Testis (tissue), 3 donors: ENCODE data around the gene DENND2A. TPM values are rescaled to one million over a fixed set of nuclear protein-coding genes. Genes with fewer than 3 reads are reported as not detected.

ENCODE experiments used
- DNase-seq: peaks from one replicate; pipeline ENCODE4 v3.0.0-alpha.2; 2019
- H3K27ac ChIP-seq, 2 donors: fragments of 200-600 bp; sonication (generic); one replicate each; pipeline ENCODE4 v1.5.1; 2019
- H3K27me3 ChIP-seq: fragments of 200-600 bp; sonication (generic); one replicate; pipeline ENCODE4 v1.5.1; 2019
- H3K36me3 ChIP-seq: fragments of 200-600 bp; sonication (generic); one replicate; pipeline ENCODE4 v1.5.1; 2017; ENCODE audit warnings: low read depth; ENCODE audit errors: missing control alignments
- H3K4me1 ChIP-seq: fragments of 200-600 bp; sonication (generic); one replicate; pipeline ENCODE4 v1.5.1; 2019
- H3K4me3 ChIP-seq, 2 donors: fragments of 200-600 bp; sonication (generic); one replicate each; pipeline ENCODE4 v1.5.1; 2017 to 2019
- H3K9me3 ChIP-seq: fragments of 200-600 bp; sonication (generic); one replicate; pipeline ENCODE4 v1.5.1; 2017
- CTCF ChIP-seq, 3 experiments: fragments of 450-650 bp in 2 of 3; fragments of 200-600 bp in 1 of 3; sonication (generic) in 1 of 3; IDR thresholded peaks; one replicate each; pipeline ENCODE4 v1.5.1; 2016 to 2019; ENCODE audit warnings: antibody characterized with exemption in 3 of 3, mild to moderate bottlenecking in 2 of 3, moderate library complexity in 1 of 3
- POLR2A ChIP-seq: fragments of 450-650 bp; IDR thresholded peaks from one replicate; pipeline ENCODE4 v1.6.1; 2017; ENCODE audit warnings: antibody characterized with exemption, mild to moderate bottlenecking, moderate library complexity
- WGBS, 2 donors: methylation state at CpG; one replicate each; pipeline ENCODE4 v1.1.5; 2018; 5-methylcytosine and 5-hydroxymethylcytosine counted together
- intact Hi-C: fragments of 100-400 bp; cut with DNase I; formaldehyde crosslinking; loops from one replicate; pipeline ENCODE4 v1.15.1; 2023; ENCODE audit warnings: low total_unique reads
- polyA plus RNA-seq: library from polyadenylated mRNA; stranded (reverse); fragments of 350-450 nt; fragmentation: Illumina TruSeq; extraction: RNeasy Lipid Tissue Mini Kit (QIAGEN cat#74804); gene quantifications from one replicate; pipeline ENCODE4 v1.2.3, GENCODE V29; 2014; ENCODE audit warnings: low read depth, low replicate concordance; ENCODE audit not compliant: insufficient read depth
- total RNA-seq, 2 donors: library from RNA; depleted of rRNA; stranded (reverse); fragments of >200 nt; gene quantifications; one replicate each; pipeline ENCODE4 v1.2.3, GENCODE V29; 2016

DENND2A gene
- total and polyA plus RNA-seq, 3 donors from 2014 or later, result 4.1 to 8.5 (median 5.5) TPM

GRCh38 chr7:140577651-140578050 lies 63.0 kb downstream of the DENND2A start:
- DNase-seq, result no peak
- Histone ChIP-seq H3K9me3 (no peaks in the 10 kb centered on the region), H3K4me1 (no peaks in the 10 kb centered on the region), H3K27ac (no peak overlapping the region), H3K4me3 (no peak overlapping the region), H3K36me3 (no peaks in the 10 kb centered on the region), H3K27me3 (no peaks in the 10 kb centered on the region)
- 91 to 96% methylated on average over 5 of the region's 5 CpGs for WGBS, 2 donors
- intact Hi-C loops, result no loop called here
- TF ChIP-seq CTCF (IDR thresholded peaks at IDR 0.05) (no peak), POLR2A (no peak)

- intact Hi-C loops, result no loop called here
- WGBS, 2 donors, result 70 to 76% methylated on average over 1 of the region's 1 CpG
Observed at GRCh38 chr7:140576589-140576988, 64.0 kb downstream of the DENND2A start.

GRCh38 chr7:140571538-140572122 lies 69.0 kb downstream of the DENND2A start:
- no peak for TF ChIP-seq POLR2A
- no peak for TF ChIP-seq CTCF (IDR thresholded peaks at IDR 0.05)
- H3K36me3 ChIP-seq, result no peaks in the 10 kb centered on the region
- H3K27me3 ChIP-seq, result no peaks in the 10 kb centered on the region
- no peaks in the 10 kb centered on the region for H3K4me1 ChIP-seq
- no peak for DNase-seq
- intact Hi-C loops, result no loop called here
- H3K4me3 ChIP-seq, result no peak overlapping the region
- H3K27ac ChIP-seq, result no peak overlapping the region
- no peaks in the 10 kb centered on the region for H3K9me3 ChIP-seq
- 88 to 91% methylated on average over 5 of the region's 5 CpGs for WGBS, 2 donors

More at GRCh38 chr7:140576589-140576988, 64.0 kb downstream of the DENND2A start:
- Histone ChIP-seq H3K4me1 (no peaks in the 10 kb centered on the region), H3K36me3 (no peaks in the 10 kb centered on the region), H3K4me3 (no peak overlapping the region), H3K27me3 (no peaks in the 10 kb centered on the region), H3K27ac (no peak overlapping the region), H3K9me3 (no peaks in the 10 kb centered on the region)
- DNase-seq, result no peak
- TF ChIP-seq CTCF (IDR thresholded peaks at IDR 0.05) (no peak), POLR2A (no peak)

GRCh38 chr7:140570120-140570519 lies 70.5 kb downstream of the DENND2A start:
- Histone ChIP-seq H3K27me3 (no peaks in the 10 kb centered on the region), H3K4me3 (no peak overlapping the region), H3K4me1 (no peaks in the 10 kb centered on the region), H3K9me3 (no peaks in the 10 kb centered on the region), H3K36me3 (no peaks in the 10 kb centered on the region), H3K27ac (no peak overlapping the region)
- TF ChIP-seq POLR2A (no peak), CTCF (IDR thresholded peaks at IDR 0.05) (no peak)
- intact Hi-C loops, result no loop called here
- no peak for DNase-seq
- 65 to 90% methylated on average over 5 to 10 of the region's 10 CpGs for WGBS, 2 donors
